Activated naive CD4-positive, alpha-beta T cell treated with anti-CD3 and anti-CD28 coated beads, Interleukin-2, amount 50 U/mL, for 72 hours (primary cell): ENCODE data around the gene TTPAL. TPM values are rescaled to one million over a fixed set of nuclear protein-coding genes. Genes with fewer than 3 reads are reported as not detected.
"Not testable (repeated sequence)": the region's sequence is repeated elsewhere in the genome, so short reads cannot be mapped to it uniquely, and the experiment has no call there.

Experiments used
- ATAC-seq, 2 donors: fragments of 150-1000 bp; cut with Tn5 transposase; 2 replicates each; pipeline ENCODE4 v1.10.0; 2021; ENCODE audit warnings: mild to moderate bottlenecking in 2 of 2, moderate library complexity in 2 of 2
- DNase-seq, 2 donors: peaks; one replicate each; pipeline ENCODE4 v3.0.0; 2021 to 2022; ENCODE audit warnings: low spot score in 2 of 2
- H3K27ac Mint-ChIP-seq, 2 donors: one replicate each; pipeline ENCODE4 v1.8.0; 2022; ENCODE audit warnings: mild to moderate bottlenecking in 2 of 2, mixed read lengths in 2 of 2
- H3K36me3 Mint-ChIP-seq, 2 donors: one replicate each; pipeline ENCODE4 v1.8.0; 2022; ENCODE audit warnings: mixed read lengths in 2 of 2
- H3K9me3 Mint-ChIP-seq, 2 donors: one replicate each; pipeline ENCODE4 v1.8.0; 2022; ENCODE audit warnings: mixed read lengths in 2 of 2
- total RNA-seq, 2 donors: library from RNA; stranded (reverse); gene quantifications; one replicate each; pipeline ENCODE4 v1.2.3, GENCODE V29; 2022

TTPAL gene
- total RNA-seq, 2 donors from 2014 or later: 7.5 to 15.4 TPM

- no peaks in the 10 kb centered on the region for H3K36me3 Mint-ChIP-seq
- H3K27ac Mint-ChIP-seq: no peak overlapping the region
- no peaks in the 10 kb centered on the region for H3K9me3 Mint-ChIP-seq
- DNase-seq (no peak), ATAC-seq (no peak)
These were observed 18.7 kb upstream of the TTPAL start for GRCh38 chr20:44457016-44457415.

- Mint-ChIP-seq H3K27ac (no peak overlapping the region), H3K36me3 (no peaks in the 10 kb centered on the region), H3K9me3 (no peaks in the 10 kb centered on the region)
- no peak for DNase-seq
- no peak for ATAC-seq
These were observed 16.4 kb upstream of the TTPAL start for GRCh38 chr20:44459271-44459670.

- no peak for DNase-seq
- no peaks in the 10 kb centered on the region for H3K9me3 Mint-ChIP-seq
- H3K27ac Mint-ChIP-seq: no peak overlapping the region
- ATAC-seq: no peak
- no peaks in the 10 kb centered on the region for H3K36me3 Mint-ChIP-seq
These were observed 14.9 kb upstream of the TTPAL start for GRCh38 chr20:44460795-44461141.

- H3K27ac Mint-ChIP-seq: no peak overlapping the region
- ATAC-seq: no peak
- no peaks in the 10 kb centered on the region for H3K36me3 Mint-ChIP-seq
- H3K9me3 Mint-ChIP-seq: no peaks in the 10 kb centered on the region
- DNase-seq: no peak
These were observed 14.4 kb upstream of the TTPAL start for GRCh38 chr20:44461142-44461802.

- no peaks in the 10 kb centered on the region for H3K9me3 Mint-ChIP-seq
- no peak overlapping the region for H3K27ac Mint-ChIP-seq
- no peaks in the 10 kb centered on the region for H3K36me3 Mint-ChIP-seq
- no peak for DNase-seq
- no peak for ATAC-seq
These were observed 13.9 kb upstream of the TTPAL start for GRCh38 chr20:44461803-44462174.

- H3K36me3 Mint-ChIP-seq: no peaks in the 10 kb centered on the region
- ATAC-seq (no peak), DNase-seq (no peak)
- H3K27ac Mint-ChIP-seq: no peak overlapping the region
- no peaks in the 10 kb centered on the region for H3K9me3 Mint-ChIP-seq
These were observed 12.2 kb upstream of the TTPAL start for GRCh38 chr20:44463466-44463865.

- no peaks in the 10 kb centered on the region for H3K36me3 Mint-ChIP-seq
These were observed 11.2 kb upstream of the TTPAL start for GRCh38 chr20:44464514-44464913.

GRCh38 chr20:44465001-44465560, 10.6 kb upstream of the TTPAL start:
- H3K36me3 Mint-ChIP-seq: no peaks in the 10 kb centered on the region
- no peak overlapping the region for H3K27ac Mint-ChIP-seq
- no peak for DNase-seq
- H3K9me3 Mint-ChIP-seq: no peaks in the 10 kb centered on the region
- ATAC-seq: no peak

More at GRCh38 chr20:44464514-44464913, 11.2 kb upstream of the TTPAL start:
- no peaks in the 10 kb centered on the region for H3K9me3 Mint-ChIP-seq
- no peak for ATAC-seq
- no peak overlapping the region for H3K27ac Mint-ChIP-seq
- DNase-seq: no peak

- Mint-ChIP-seq H3K36me3 (no peaks in the 10 kb centered on the region), H3K9me3 (no peaks in the 10 kb centered on the region), H3K27ac (no peak overlapping the region)
- DNase-seq (no peak), ATAC-seq (no peak)
These were observed 8.3 kb upstream of the TTPAL start for GRCh38 chr20:44467289-44467883.

- no peak for ATAC-seq
- Mint-ChIP-seq H3K9me3 (no peaks in the 10 kb centered on the region), H3K36me3 (no peaks in the 10 kb centered on the region), H3K27ac (no peak overlapping the region)
- DNase-seq: no peak
These were observed 7.5 kb upstream of the TTPAL start for GRCh38 chr20:44468044-44468782.

GRCh38 chr20:44470327-44470726, 5.3 kb upstream of the TTPAL start:
- ATAC-seq: no peak
- H3K36me3 Mint-ChIP-seq: no peaks in the 10 kb centered on the region
- H3K9me3 Mint-ChIP-seq: no peaks in the 10 kb centered on the region
- no peak overlapping the region for H3K27ac Mint-ChIP-seq
- DNase-seq: no peak

- Mint-ChIP-seq H3K9me3 (no peaks in the 10 kb centered on the region), H3K27ac (no peak overlapping the region), H3K36me3 (peaks cover 2 to 5% of the 10 kb centered on the region in 2 donors)
- ATAC-seq (no peak), DNase-seq (no peak)
These were observed 4.2 kb upstream of the TTPAL start for GRCh38 chr20:44471481-44471882.

- ATAC-seq, H3K27ac Mint-ChIP-seq, H3K36me3 Mint-ChIP-seq, DNase-seq, H3K9me3 Mint-ChIP-seq: not testable (repeated sequence)
These were observed 3.4 kb upstream of the TTPAL start for GRCh38 chr20:44472283-44472682.

- no peaks in the 10 kb centered on the region for H3K9me3 Mint-ChIP-seq
These were observed 341 bp upstream of the TTPAL start for GRCh38 chr20:44475372-44475693.

GRCh38 chr20:44477151-44477550, 1.5 kb downstream of the TTPAL start:
- peaks cover 9 to 12% of the 10 kb centered on the region in 2 donors for H3K36me3 Mint-ChIP-seq
- no peaks in the 10 kb centered on the region for H3K9me3 Mint-ChIP-seq
- ATAC-seq (no peak), DNase-seq (no peak)
- H3K27ac Mint-ChIP-seq: peak overlapping the region in 1 of 2 donors; percentile 19

More at GRCh38 chr20:44475372-44475693, 341 bp upstream of the TTPAL start:
- peak overlapping the region; percentile 96 to 98 for H3K27ac Mint-ChIP-seq
- H3K36me3 Mint-ChIP-seq: peaks cover 5% of the 10 kb centered on the region in 2 donors
- DNase-seq: no peak
- ATAC-seq: peak in 1 of 2 donors; percentile 5

- no peaks in the 10 kb centered on the region for H3K9me3 Mint-ChIP-seq
- DNase-seq (no peak), ATAC-seq (no peak)
- H3K27ac Mint-ChIP-seq: no peak overlapping the region
- H3K36me3 Mint-ChIP-seq: peaks cover 9 to 12% of the 10 kb centered on the region in 2 donors
These were observed 2.5 kb downstream of the TTPAL start for GRCh38 chr20:44478206-44478605.

GRCh38 chr20:44479643-44480042, 4.0 kb downstream of the TTPAL start:
- ATAC-seq: no peak
- H3K9me3 Mint-ChIP-seq: no peaks in the 10 kb centered on the region
- H3K36me3 Mint-ChIP-seq: peaks cover 9 to 12% of the 10 kb centered on the region in 2 donors
- no peak for DNase-seq
- no peak overlapping the region for H3K27ac Mint-ChIP-seq
